CD1c-positive myeloid dendritic cell (primary cell): Measurements from ENCODE around the gene WASF2.
A peak's percentile ranks its signal among the peaks of the same experiment; 100 is the strongest.
"Not testable (repeated sequence)": the region's sequence is repeated elsewhere in the genome, so short reads cannot be mapped to it uniquely, and the experiment has no call there.

Source experiments
- DNase-seq: peaks from one replicate; pipeline ENCODE4 v3.0.0-alpha.2; 2016; ENCODE audit errors: extremely low spot score

The WASF2 gene

GRCh38 chr1:27398405-27399149 is 91.4 kb downstream of the WASF2 start:
- DNase-seq = no peak

- DNase-seq = no peak
Measured at GRCh38 chr1:27397749-27398148, 92.2 kb downstream of the WASF2 start.

GRCh38 chr1:27397110-27397509 is 92.9 kb downstream of the WASF2 start:
- DNase-seq = no peak

GRCh38 chr1:27395441-27396195 is 94.3 kb downstream of the WASF2 start:
- DNase-seq = peak; percentile 84

- DNase-seq = no peak
Measured at GRCh38 chr1:27394925-27395324, 95.0 kb downstream of the WASF2 start.

GRCh38 chr1:27394282-27394658 is 95.7 kb downstream of the WASF2 start:
- DNase-seq = no peak

- no peak for DNase-seq
Measured at GRCh38 chr1:27393641-27394281, 96.2 kb downstream of the WASF2 start.

GRCh38 chr1:27392778-27393635 is 97.0 kb downstream of the WASF2 start:
- no peak for DNase-seq

GRCh38 chr1:27392096-27392777 is 97.7 kb downstream of the WASF2 start, which contains the start of gene GPR3:
TSS of gene GPR3 (plus strand) at chr1:27392622. CDS start at chr1:27393799, 1,177 bp downstream.
- peak; percentile 95 for DNase-seq

GRCh38 chr1:27391511-27392095 is 98.4 kb downstream of the WASF2 start:
- DNase-seq = no peak

- peak; percentile 56 for DNase-seq
Measured at GRCh38 chr1:27388337-27389005, 101.5 kb downstream of the WASF2 start.

- DNase-seq = not testable (repeated sequence)
Measured at GRCh38 chr1:27384797-27385196, 105.2 kb downstream of the WASF2 start.

GRCh38 chr1:27383661-27384060 is 106.3 kb downstream of the WASF2 start:
- no peak for DNase-seq

GRCh38 chr1:27383039-27383605 is 106.8 kb downstream of the WASF2 start, which contains the start of gene CD164L2:
TSS of gene CD164L2 (minus strand) at chr1:27383333. CDS start at chr1:27383239, 94 bp downstream.
- no peak for DNase-seq

- DNase-seq = no peak
Measured at GRCh38 chr1:27381969-27382762, 107.8 kb downstream of the WASF2 start.

GRCh38 chr1:27380766-27381733 is 108.9 kb downstream of the WASF2 start:
- DNase-seq = no peak

- DNase-seq = no peak
Measured at GRCh38 chr1:27380224-27380623, 109.7 kb downstream of the WASF2 start.
